Measurements from ENCODE around the gene PIGP.

DNA sequence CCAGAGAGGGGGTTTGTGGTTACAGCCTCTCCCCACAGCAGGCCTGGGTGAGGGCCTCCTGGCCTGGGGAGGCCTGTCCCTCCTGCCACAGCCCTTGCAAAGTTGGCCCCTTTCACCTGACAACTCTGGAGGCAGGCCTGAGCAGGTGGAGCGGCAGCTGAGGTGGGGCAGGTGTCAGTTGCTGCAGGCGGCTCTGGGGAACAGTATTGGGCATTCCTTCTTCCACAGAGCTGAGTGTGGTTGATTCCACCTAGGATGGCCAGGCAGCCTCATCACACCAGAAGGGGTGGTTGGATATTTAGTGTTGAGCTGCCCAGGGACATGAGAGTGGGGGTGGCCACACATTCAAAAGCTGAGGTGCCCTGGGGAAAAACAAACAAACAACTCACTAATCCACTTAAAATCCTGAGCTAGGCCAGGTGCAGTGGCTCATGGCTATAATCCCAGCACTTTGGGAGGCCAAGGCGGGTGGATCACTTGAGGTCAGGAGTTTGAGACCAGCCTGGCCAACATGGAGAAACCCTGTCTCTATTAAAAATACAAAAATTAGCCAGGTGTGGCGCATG lies 31.1 kb downstream of the PIGP start:
- TF ChIP-seq, protein P1, sequence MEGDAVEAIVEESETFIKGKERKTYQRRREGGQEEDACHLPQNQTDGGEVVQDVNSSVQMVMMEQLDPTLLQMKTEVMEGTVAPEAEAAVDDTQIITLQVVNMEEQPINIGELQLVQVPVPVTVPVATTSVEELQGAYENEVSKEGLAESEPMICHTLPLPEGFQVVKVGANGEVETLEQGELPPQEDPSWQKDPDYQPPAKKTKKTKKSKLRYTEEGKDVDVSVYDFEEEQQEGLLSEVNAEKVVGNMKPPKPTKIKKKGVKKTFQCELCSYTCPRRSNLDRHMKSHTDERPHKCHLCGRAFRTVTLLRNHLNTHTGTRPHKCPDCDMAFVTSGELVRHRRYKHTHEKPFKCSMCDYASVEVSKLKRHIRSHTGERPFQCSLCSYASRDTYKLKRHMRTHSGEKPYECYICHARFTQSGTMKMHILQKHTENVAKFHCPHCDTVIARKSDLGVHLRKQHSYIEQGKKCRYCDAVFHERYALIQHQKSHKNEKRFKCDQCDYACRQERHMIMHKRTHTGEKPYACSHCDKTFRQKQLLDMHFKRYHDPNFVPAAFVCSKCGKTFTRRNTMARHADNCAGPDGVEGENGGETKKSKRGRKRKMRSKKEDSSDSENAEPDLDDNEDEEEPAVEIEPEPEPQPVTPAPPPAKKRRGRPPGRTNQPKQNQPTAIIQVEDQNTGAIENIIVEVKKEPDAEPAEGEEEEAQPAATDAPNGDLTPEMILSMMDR (IDR thresholded peaks at IDR 0.05), result no peak
- TF ChIP-seq POLR2A (IDR thresholded peaks at IDR 0.05) (no peak), POLR2AphosphoS5 (IDR thresholded peaks at IDR 0.05) (no peak)

All from breast epithelium (tissue), 3 donors.